GM12878 (cell line): ENCODE results near the gene ASAP3. TPM values are rescaled to one million over a fixed set of nuclear protein-coding genes. Genes with fewer than 3 reads are reported as not detected.

Source experiments
- ATAC-seq: fragments of 200-7000 bp; cut with Tn5 transposase; 3 replicates; pipeline ENCODE4 v1.9.1; 2020; ENCODE audit warnings: mild to moderate bottlenecking, moderate library complexity
- BruUV-seq: library from RNA; stranded (reverse); fragments of 400-500 nt; replicated peaks from 2 replicates; lab custom pipeline; 2021; lab: Mats Ljungman, UMichigan
- CTCF ChIA-PET: fragments of 300-600 bp; sonication (Branson Sonifier 250); formaldehyde crosslinking; extraction: SDS; loops from one replicate; lab custom pipeline; 2021; ENCODE audit warnings: inconsistent platforms; lab: Yijun Ruan, JAX
- POLR2A ChIA-PET: fragments of 350-600 bp; formaldehyde crosslinking; extraction: SDS; loops from one replicate; lab custom pipeline; 2021; ENCODE audit warnings: inconsistent platforms; lab: Charles Lee
- RAD21 ChIA-PET: fragments of 300-600 bp; sonication (Branson Sonifier 250); formaldehyde crosslinking; loops from one replicate; lab custom pipeline; 2023; ENCODE audit warnings: antibody characterized with exemption; ENCODE audit not compliant: unreplicated experiment; lab: Charles Lee
- SMC1A ChIA-PET: fragments of 300-600 bp; sonication (Branson Sonifier 250); formaldehyde crosslinking; loops from one replicate; lab custom pipeline; 2023; ENCODE audit not compliant: unreplicated experiment, uncharacterized antibody; lab: Charles Lee
- DNase-seq: peaks from one replicate; pipeline ENCODE4 v3.0.0-alpha.2; 2011; ENCODE audit warnings: low read depth, low spot score
- FAIRE-seq: peaks from 3 replicates; lab custom pipeline; 2011; peaks lifted over from hg19 to GRCh38; lab: Jason Lieb, UNC
- H2AFZ ChIP-seq: 2 replicates; pipeline ENCODE4 v1.6.0; 2011; ENCODE audit warnings: low read depth, low read length, control low read depth; ENCODE audit not compliant: control insufficient read depth
- H3K27ac ChIP-seq: 2 replicates; pipeline ENCODE4 v1.5.1; 2011; ENCODE audit warnings: control low read depth; ENCODE audit not compliant: control insufficient read depth, insufficient read depth
- H3K27me3 ChIP-seq, 2 experiments: replicated peaks in 1 of 2; 2 replicates each; pipeline versions ENCODE4 v1.6.0 to v1.6.1; 2011; ENCODE audit warnings: low read length in 1 of 2; ENCODE audit not compliant: control insufficient read depth in 2 of 2, insufficient read depth in 2 of 2
- H3K36me3 ChIP-seq, 2 experiments: 2 replicates each; pipeline ENCODE4 v1.5.1; 2011; ENCODE audit warnings: low read length in 1 of 2; ENCODE audit not compliant: control insufficient read depth in 2 of 2, insufficient read depth in 2 of 2
- H3K4me1 ChIP-seq: 2 replicates; pipeline ENCODE4 v1.6.1; 2011; ENCODE audit warnings: mild to moderate bottlenecking, low read length, moderate library complexity, mixed read lengths; ENCODE audit not compliant: control insufficient read depth, insufficient read depth
- H3K4me2 ChIP-seq: 2 replicates; pipeline ENCODE4 v1.6.0; 2011; ENCODE audit warnings: control low read depth; ENCODE audit not compliant: control insufficient read depth, insufficient read depth
- H3K4me3 ChIP-seq: fragments of 200-600 bp; sonication (generic); 2 replicates; pipeline ENCODE4 v1.5.1; 2016
- H3K79me2 ChIP-seq: 2 replicates; pipeline ENCODE4 v1.6.0; 2011; ENCODE audit warnings: low read length; ENCODE audit not compliant: control insufficient read depth, insufficient read depth
- H3K9ac ChIP-seq: 2 replicates; pipeline ENCODE4 v1.8.0; 2011; ENCODE audit warnings: low read length, control low read depth, mixed read lengths; ENCODE audit not compliant: control insufficient read depth, insufficient read depth
- H3K9me3 ChIP-seq: replicated peaks from 3 replicates; pipeline ENCODE4 v1.5.1; 2011; ENCODE audit warnings: mild to moderate bottlenecking, low read length; ENCODE audit not compliant: control insufficient read depth, insufficient read depth
- H4K20me1 ChIP-seq: 2 replicates; pipeline ENCODE4 v1.6.0; 2011; ENCODE audit not compliant: control insufficient read depth, insufficient read depth
- ZNF687 ChIP-seq: fragments of 450-650 bp; IDR thresholded peaks from 2 replicates; pipeline ENCODE4 v1.6.1; 2017; ENCODE audit warnings: mild to moderate bottlenecking, moderate library complexity
- WGBS: methylation state at CpG from one replicate; pipeline ENCODE4 v1.1.6; 2016; ENCODE audit warnings: low lambda C conversion rate; ENCODE audit not compliant: insufficient replicate concordance, insufficient coverage; ENCODE audit errors: missing lambda C conversion rate; 5-methylcytosine and 5-hydroxymethylcytosine counted together
- in situ Hi-C: fragments of 300-500 bp; cut with MboI; formaldehyde crosslinking; loops from 9 replicates; pipeline ENCODE4 v1.14.3; 2018; ENCODE audit warnings: mixed read lengths
- intact Hi-C: fragments of 100-400 bp; cut with micrococcal nuclease; formaldehyde crosslinking; loops from one replicate; pipeline ENCODE4 v1.14.2; 2022; ENCODE audit not compliant: unreplicated experiment
- polyA plus RNA-seq, 11 experiments: library from polyadenylated mRNA; depleted of rRNA in 4 of 11; unstranded in 6 of 11; stranded (reverse) in 5 of 11; fragments of >200 nt; fragmentation: Nextera tagmentation in 4 of 11; fragmentation: Illumina TruSeq in 1 of 11; extraction: Ambion mirVana in 4 of 11; extraction: Trizol in 1 of 11; gene quantifications; 1 replicate in 1 of 11; 2 replicates in 10 of 11; pipeline versions ENCODE4 v1.2.1 to v1.2.3, GENCODE V29; 2011 to 2016; ENCODE audit warnings: inconsistent platforms in 2 of 11, missing spikeins in 2 of 11, low read depth in 1 of 11
- total RNA-seq, 4 experiments: library from RNA; depleted of rRNA in 3 of 4; stranded (reverse); fragments of >200 nt in 3 of 4; fragmentation: Illumina TruSeq in 1 of 4; extraction: Trizol in 1 of 4; gene quantifications; 2 replicates each; pipeline versions ENCODE4 v1.2.1 to v1.2.3, GENCODE V29; 2013 to 2021

ASAP3 gene
- total and polyA plus RNA-seq, 10 of the 15 experiments (the other 5 are each of a cell fraction or from before 2014, with no cell fraction given) = 0.04 to 0.92 (median 0.34) TPM; not detected in 1

GRCh38 chr1:23529146-23530086 lies 45.4 kb upstream of the ASAP3 start:
- H3K27ac ChIP-seq = peak overlapping the region; percentile 89
- TF ChIP-seq ZNF687 = no peak
- TF ChIP-seq, all 136 proteins: peak for 0
- SMC1A ChIA-PET = interaction anchor here (0.9 to 14.8 kb wide), 10 partner anchors 9 to 108 kb away, joined by 3 to 201 read pairs (median 6); no protein-coding TSS in a partner anchor
- POLR2A ChIA-PET = interaction anchor here (0.5 to 3.0 kb wide), 15 partner anchors 7 to 406 kb away, joined by 3 to 30 read pairs (median 4); partner anchors contain the start of gene ID3
- RAD21 ChIA-PET = interaction anchor here (0.6 to 11.3 kb wide), 14 partner anchors 8 to 215 kb away, joined by 3 to 153 read pairs (median 5); partner anchors contain the start of gene HNRNPR
- H3K27me3 ChIP-seq = no peaks in the 10 kb centered on the region
- in situ Hi-C loops = loop anchor here (5.0 kb wide), 1 partner anchor 32 kb away; no protein-coding TSS in a partner anchor
- no peaks in the 10 kb centered on the region for H4K20me1 ChIP-seq
- intact Hi-C loops = loop anchor here (5.0 kb wide), 1 partner anchor 187 kb away; the partner anchor contains the start of gene HNRNPR
- peak overlapping the region; percentile 91 for H3K4me2 ChIP-seq
- peak overlapping the region; percentile 91 for H3K9ac ChIP-seq
- DNase-seq (no peak), ATAC-seq (peak; percentile 1; the same call in 2 of the 3 replicates), FAIRE-seq (no peak)
- peak overlapping the region; percentile 85 for H3K4me3 ChIP-seq
- peaks cover 79% of the 10 kb centered on the region for H3K4me1 ChIP-seq
- BruUV-seq = no TSS peak
- H2AFZ ChIP-seq = no peak overlapping the region
- no peaks in the 10 kb centered on the region; a peak in 2 of 4 replicates for H3K36me3 ChIP-seq
- no peaks in the 10 kb centered on the region for H3K9me3 ChIP-seq
- peaks cover 61% of the 10 kb centered on the region for H3K79me2 ChIP-seq
- CTCF ChIA-PET = interaction anchor here (0.7 to 28.3 kb wide), 14 partner anchors 10 to 287 kb away, joined by 3 to 784 read pairs (median 4); no protein-coding TSS in a partner anchor
- WGBS = 33% methylated on average over 8 of the region's 8 CpGs
